Measurements from ENCODE around the gene BMP7.

Gene BMP7

GRCh38 chr20:57278457-57278856 lies 12.0 kb upstream of the BMP7 start:
- no peak for DNase-seq (ENCODE audit: low spot score)
- TF ChIP-seq, protein P1, sequence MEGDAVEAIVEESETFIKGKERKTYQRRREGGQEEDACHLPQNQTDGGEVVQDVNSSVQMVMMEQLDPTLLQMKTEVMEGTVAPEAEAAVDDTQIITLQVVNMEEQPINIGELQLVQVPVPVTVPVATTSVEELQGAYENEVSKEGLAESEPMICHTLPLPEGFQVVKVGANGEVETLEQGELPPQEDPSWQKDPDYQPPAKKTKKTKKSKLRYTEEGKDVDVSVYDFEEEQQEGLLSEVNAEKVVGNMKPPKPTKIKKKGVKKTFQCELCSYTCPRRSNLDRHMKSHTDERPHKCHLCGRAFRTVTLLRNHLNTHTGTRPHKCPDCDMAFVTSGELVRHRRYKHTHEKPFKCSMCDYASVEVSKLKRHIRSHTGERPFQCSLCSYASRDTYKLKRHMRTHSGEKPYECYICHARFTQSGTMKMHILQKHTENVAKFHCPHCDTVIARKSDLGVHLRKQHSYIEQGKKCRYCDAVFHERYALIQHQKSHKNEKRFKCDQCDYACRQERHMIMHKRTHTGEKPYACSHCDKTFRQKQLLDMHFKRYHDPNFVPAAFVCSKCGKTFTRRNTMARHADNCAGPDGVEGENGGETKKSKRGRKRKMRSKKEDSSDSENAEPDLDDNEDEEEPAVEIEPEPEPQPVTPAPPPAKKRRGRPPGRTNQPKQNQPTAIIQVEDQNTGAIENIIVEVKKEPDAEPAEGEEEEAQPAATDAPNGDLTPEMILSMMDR (IDR thresholded peaks at IDR 0.05; ENCODE audit: extremely low read depth, missing control alignments): no peak

GRCh38 chr20:57277398-57278105 lies 11.1 kb upstream of the BMP7 start:
- DNase-seq (ENCODE audit: low spot score): no peak
- TF ChIP-seq, protein P1 (IDR thresholded peaks at IDR 0.05; ENCODE audit: extremely low read depth, missing control alignments): no peak

DNA sequence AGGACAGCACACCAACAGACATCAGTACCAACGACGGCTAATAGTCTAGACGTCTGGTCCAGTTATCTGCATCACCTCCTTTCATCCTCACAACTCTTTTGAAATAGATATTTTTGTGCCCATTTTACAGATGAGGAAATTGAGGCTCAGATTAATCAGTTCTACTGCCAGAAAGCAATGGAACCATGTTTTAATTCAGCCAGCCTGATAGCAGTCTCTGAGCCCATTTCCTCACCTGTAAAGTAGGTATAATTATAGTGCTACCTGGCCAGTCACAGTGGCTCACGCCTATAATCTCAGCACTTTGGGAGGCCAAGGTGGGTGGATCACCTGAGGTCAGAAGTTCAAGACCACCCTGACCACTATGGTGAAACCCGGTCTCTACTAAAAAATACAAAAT lies 9.8 kb upstream of the BMP7 start:
- TF ChIP-seq, protein P1 (IDR thresholded peaks at IDR 0.05; ENCODE audit: extremely low read depth, missing control alignments): no peak
- DNase-seq (ENCODE audit: low spot score): no peak

GRCh38 chr20:57275813-57276212 lies 9.4 kb upstream of the BMP7 start:
- TF ChIP-seq, protein P1 (IDR thresholded peaks at IDR 0.05; ENCODE audit: extremely low read depth, missing control alignments): no peak
- no peak for DNase-seq (ENCODE audit: low spot score)

DNA sequence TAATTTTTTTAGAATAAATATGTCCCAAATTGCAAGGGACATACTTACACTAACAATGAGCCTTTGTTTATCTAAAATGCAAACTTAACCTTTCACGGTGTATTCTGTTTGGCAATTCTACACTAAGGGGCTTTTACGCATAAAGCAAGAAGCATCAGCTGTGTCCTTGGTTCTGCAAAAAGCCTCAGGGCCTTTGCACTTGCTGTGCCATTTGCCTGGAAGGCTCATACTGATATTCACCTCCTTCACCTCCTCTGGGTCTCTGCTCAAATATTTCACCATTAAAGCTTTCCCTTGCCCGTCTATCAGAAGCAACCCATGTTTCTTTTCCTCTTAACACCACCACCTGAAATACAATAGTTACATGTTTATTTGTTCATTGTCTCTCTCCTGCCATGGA lies 8.9 kb upstream of the BMP7 start:
- no peak for DNase-seq (ENCODE audit: low spot score)
- TF ChIP-seq, protein P1 (IDR thresholded peaks at IDR 0.05; ENCODE audit: extremely low read depth, missing control alignments): no peak

GRCh38 chr20:57274846-57275245 lies 8.4 kb upstream of the BMP7 start:
- TF ChIP-seq, protein P1 (IDR thresholded peaks at IDR 0.05; ENCODE audit: extremely low read depth, missing control alignments): no peak
- DNase-seq (ENCODE audit: low spot score): no peak

DNA sequence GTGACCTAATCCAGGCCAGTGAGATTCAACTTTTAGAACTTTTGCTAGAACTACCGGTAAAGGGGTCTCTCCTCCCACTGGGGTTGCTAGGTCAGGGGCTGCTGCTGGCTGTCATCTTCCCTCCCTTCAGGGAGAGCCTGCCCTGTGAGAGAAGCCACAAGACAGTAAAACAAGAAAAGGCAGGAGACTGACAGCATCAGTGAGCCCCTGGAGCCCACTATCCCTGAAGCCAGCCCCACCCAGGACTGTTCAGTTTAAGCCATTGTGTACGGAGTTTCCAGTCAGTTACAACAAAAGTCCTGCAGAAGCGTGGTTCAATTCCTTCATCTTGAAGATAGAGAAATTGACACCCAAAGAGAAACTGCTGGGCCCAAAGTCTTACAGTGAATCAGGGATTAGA lies 7.9 kb upstream of the BMP7 start:
- TF ChIP-seq, protein P1 (IDR thresholded peaks at IDR 0.05; ENCODE audit: extremely low read depth, missing control alignments): no peak
- DNase-seq (ENCODE audit: low spot score): no peak

Data from GM20000 (cell line).